ENCODE measurements around the gene CIB4. TPM values are rescaled to one million over a fixed set of nuclear protein-coding genes. Genes with fewer than 3 reads are reported as not detected.

CIB4 gene
- total and polyA plus RNA-seq, 2 of the 13 experiments (the other 11 are each of a cell fraction or from before 2014, with no cell fraction given): not detected

- peak; percentile 86 for TF ChIP-seq RFX1 (IDR thresholded peaks at IDR 0.05)
- no peak for TF ChIP-seq FOXK2 (IDR thresholded peaks at IDR 0.05)
- TF ChIP-seq HMGXB4 (CRISPR knock-in tag; IDR thresholded peaks at IDR 0.05; ENCODE audit: borderline replicate concordance in 1 of 2, low read depth in 1 of 2): peak; percentile 51 to 60; a peak in 2 of 4 replicates
- no peak for TF ChIP-seq RBM22 (optimal IDR thresholded peaks at IDR 0.05; ENCODE audit: low read length)
- TF ChIP-seq ZNF569 (CRISPR knock-in tag; IDR thresholded peaks at IDR 0.05; ENCODE audit: borderline replicate concordance): no peak
- no peak for TF ChIP-seq ZBTB7B (CRISPR knock-in tag; IDR thresholded peaks at IDR 0.05)
- no peak for TF ChIP-seq ZNF550 (CRISPR knock-in tag; IDR thresholded peaks at IDR 0.05; ENCODE audit: borderline replicate concordance)
- TF ChIP-seq ZNF563 (CRISPR knock-in tag; IDR thresholded peaks at IDR 0.05): 0 out of 2 replicates have a peak, but pooled peaks have one; percentile 22
- TF ChIP-seq ZNF407 (CRISPR knock-in tag; IDR thresholded peaks at IDR 0.05; ENCODE audit: not compliant biosample characterization): no peak
- TF ChIP-seq RXRB (CRISPR knock-in tag; IDR thresholded peaks at IDR 0.05; ENCODE audit: borderline replicate concordance): peak; percentile 46; the same call in 1 of the 2 replicates
- TF ChIP-seq MXI1 (IDR thresholded peaks at IDR 0.05; ENCODE audit: borderline replicate concordance, low read depth, low read length): peak; percentile 37; the same call in 1 of the 3 replicates
- TF ChIP-seq KAT7 (CRISPR knock-in tag; IDR thresholded peaks at IDR 0.05; ENCODE audit: borderline replicate concordance): no peak
- 0 out of 2 replicates have a peak, but pooled peaks have one; percentile 31 for TF ChIP-seq MAZ (IDR thresholded peaks at IDR 0.05; ENCODE audit: borderline replicate concordance, low read depth, low read length)
- TF ChIP-seq MAZ (CRISPR knock-in tag; IDR thresholded peaks at IDR 0.05; ENCODE audit: low read depth): peak; percentile 30; the same call in 1 of the 2 replicates
- TF ChIP-seq ZFP37 (CRISPR knock-in tag; IDR thresholded peaks at IDR 0.05; ENCODE audit: borderline replicate concordance): no peak
- no peak for TF ChIP-seq TEAD2 (CRISPR knock-in tag; IDR thresholded peaks at IDR 0.05)
- TF ChIP-seq ZNF121 (CRISPR knock-in tag; IDR thresholded peaks at IDR 0.05): peak; percentile 59
- TF ChIP-seq ZSCAN22 (CRISPR knock-in tag; IDR thresholded peaks at IDR 0.05): no peak
- TF ChIP-seq PITX1 (CRISPR knock-in tag; IDR thresholded peaks at IDR 0.05): no peak
- TF ChIP-seq ZSCAN20 (CRISPR knock-in tag; IDR thresholded peaks at IDR 0.05; ENCODE audit: borderline replicate concordance): peak; percentile 81; the same call in 1 of the 2 replicates
Observed at GRCh38 chr2:26561918-26562810, 79.0 kb downstream of the CIB4 start (continued).

All from HepG2 (cell line).